NCI-H1694 treated with DMSO at 0.1 percent for 48 hours (cell line): ENCODE data around the gene MAP4K2.
A peak's percentile ranks its signal among the peaks of the same experiment; 100 is the strongest.
"Not testable (repeated sequence)": the region's sequence is repeated elsewhere in the genome, so short reads cannot be mapped to it uniquely, and the experiment has no call there.

Experiments used
- DNase-seq: peaks from one replicate; lab custom pipeline; 2025; lab: John Stamatoyannopoulos, UW

The MAP4K2 gene

GRCh38 chr11:64838600-64839334 lies 35.8 kb upstream of the MAP4K2 start:
- DNase-seq, result no peak

GRCh38 chr11:64837887-64838351 lies 34.9 kb upstream of the MAP4K2 start:
- no peak for DNase-seq

GRCh38 chr11:64836448-64837072 lies 33.5 kb upstream of the MAP4K2 start:
- no peak for DNase-seq

- DNase-seq, result no peak
Observed at GRCh38 chr11:64835616-64836447, 32.8 kb upstream of the MAP4K2 start.

GRCh38 chr11:64834723-64835615 lies 32.0 kb upstream of the MAP4K2 start:
- DNase-seq, result no peak

- DNase-seq, result no peak
Observed at GRCh38 chr11:64834031-64834722, 31.2 kb upstream of the MAP4K2 start.

- DNase-seq, result no peak
Observed at GRCh38 chr11:64833509-64833908, 30.5 kb upstream of the MAP4K2 start.

- DNase-seq, result no peak
Observed at GRCh38 chr11:64833198-64833502, 30.1 kb upstream of the MAP4K2 start.

GRCh38 chr11:64832467-64833197 lies 29.6 kb upstream of the MAP4K2 start:
- DNase-seq, result no peak

GRCh38 chr11:64831411-64831891 lies 28.4 kb upstream of the MAP4K2 start:
- DNase-seq, result peak; percentile 8

GRCh38 chr11:64829536-64830251 lies 26.7 kb upstream of the MAP4K2 start:
- DNase-seq, result no peak

- no peak for DNase-seq
Observed at GRCh38 chr11:64827451-64827839, 24.4 kb upstream of the MAP4K2 start.

- no peak for DNase-seq
Observed at GRCh38 chr11:64826578-64827450, 23.8 kb upstream of the MAP4K2 start.

GRCh38 chr11:64826062-64826461 lies 23.0 kb upstream of the MAP4K2 start:
- no peak for DNase-seq

GRCh38 chr11:64823568-64824119 lies 20.6 kb upstream of the MAP4K2 start:
- no peak for DNase-seq

GRCh38 chr11:64817476-64817875 lies 14.5 kb upstream of the MAP4K2 start:
- DNase-seq, result no peak

- DNase-seq, result not testable (repeated sequence)
Observed at GRCh38 chr11:64815433-64815832, 12.4 kb upstream of the MAP4K2 start.

- no peak for DNase-seq
Observed at GRCh38 chr11:64814712-64815187, 11.7 kb upstream of the MAP4K2 start.
